ENCODE measurements around the gene PPRC1. TPM values are rescaled to one million over a fixed set of nuclear protein-coding genes. Genes with fewer than 3 reads are reported as not detected.

Gene PPRC1
- 10 to 100 TPM; 61.3 to 74.7 TPM for total RNA-seq

DNA sequence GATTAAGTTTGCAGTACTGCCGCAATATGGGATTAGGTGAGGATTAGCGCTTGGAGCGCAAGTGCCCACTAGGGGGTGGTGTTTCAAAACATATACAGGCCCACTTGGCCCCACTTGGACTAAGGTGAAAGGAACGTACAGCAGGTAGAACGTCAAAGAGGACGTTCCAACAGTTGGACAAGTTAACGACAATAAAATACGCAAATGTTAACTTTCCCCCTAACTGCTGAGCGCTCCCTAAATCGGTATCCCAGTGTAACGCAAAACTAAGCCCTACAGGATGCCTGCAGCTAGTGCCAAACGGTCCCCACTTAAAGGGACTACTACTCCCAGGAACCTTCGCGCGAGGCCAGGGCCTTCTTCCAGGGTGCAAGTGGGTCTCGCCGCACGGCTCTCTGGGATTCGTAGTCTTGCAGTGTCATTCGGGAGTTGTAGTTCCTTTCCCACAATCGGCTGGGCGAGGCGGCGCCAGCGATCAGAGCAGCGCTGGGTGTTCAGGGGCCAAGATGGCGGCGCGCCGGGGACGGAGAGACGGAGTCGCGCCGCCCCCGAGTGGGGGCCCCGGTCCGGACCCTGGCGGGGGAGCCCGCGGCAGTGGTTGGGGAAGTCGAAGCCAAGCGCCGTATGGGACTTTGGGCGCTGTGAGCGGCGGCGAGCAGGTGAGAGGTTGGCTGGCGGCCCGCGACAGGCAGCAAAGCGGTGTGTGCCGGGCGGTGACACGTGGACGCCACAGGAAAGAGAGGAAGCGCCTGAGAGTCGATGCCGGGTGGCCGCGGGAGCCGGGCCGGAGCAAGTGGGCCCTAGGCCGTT is at the start of gene PPRC1:
Gene PPRC1, plus strand, starts transcription at position 478 of the 810 bp plus-strand sequence. Its CDS starts 29 bp downstream, at position 507.
- Mint-ChIP-seq H3K36me3 (ENCODE audit: low read depth) (peaks cover 31% of the 10 kb centered on the region), H3K27ac (peak within 1 kb of the TSS; percentile 94), H3K9me3 (ENCODE audit: low read depth) (no peaks in the 10 kb centered on the region), H3K4me1 (peaks cover 38% of the 10 kb centered on the region), H3K27me3 (no peaks in the 10 kb centered on the region), H3K4me3 (peak within 1 kb of the TSS; percentile 94)
- DNase-seq = peak; percentile 99
- CTCF ChIA-PET = interaction anchor here (0.6 to 2.5 kb wide), 15 partner anchors 11 to 287 kb away, joined by 3 to 22 read pairs (median 4); partner anchors contain the start of genes LDB1 and NOLC1
- intact Hi-C loops (cut with DNase I, micrococcal nuclease) = loop anchor here (1.0 to 5.0 kb wide), 14 partner anchors 12 to 722 kb away; partner anchors contain the start of genes ACTR1A (in 2 of the 2), ARMH3 (in 2 of the 2), GBF1 (in 2 of the 2) and HPS6 (in 2 of the 2)
- POLR2A ChIA-PET = interaction anchor here (0.6 to 1.4 kb wide), 4 partner anchors 11 to 313 kb away, joined by 3 to 4 read pairs (median 3); partner anchors contain the start of gene NOLC1
- ATAC-seq = peak; percentile 96

DNA sequence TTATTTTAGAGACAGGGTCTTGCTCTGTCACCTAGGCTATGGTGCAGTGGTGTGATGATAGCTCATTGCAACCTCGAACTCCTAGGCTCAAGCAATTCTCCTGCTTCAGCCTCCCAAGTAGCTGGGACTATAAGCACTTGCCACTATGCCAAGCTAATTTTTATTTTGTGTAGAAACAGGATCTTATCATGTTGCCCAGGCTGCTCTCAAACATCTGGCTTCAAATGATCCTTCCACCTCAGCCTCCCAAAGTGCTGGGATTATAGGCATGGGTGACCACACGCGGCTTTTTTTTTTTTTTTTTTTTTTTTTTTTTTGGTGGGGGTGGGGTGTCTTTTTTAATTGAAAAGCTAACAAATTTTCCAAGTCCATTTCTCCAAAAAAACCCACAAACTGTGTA is 49.3 kb upstream of the PPRC1 start:
- Mint-ChIP-seq H3K27ac (no peak overlapping the region), H3K36me3 (ENCODE audit: low read depth) (no peaks in the 10 kb centered on the region), H3K4me1 (no peaks in the 10 kb centered on the region), H3K4me3 (no peak overlapping the region), H3K9me3 (ENCODE audit: low read depth) (no peaks in the 10 kb centered on the region), H3K27me3 (no peaks in the 10 kb centered on the region)
- CTCF ChIA-PET = interaction anchor here (0.6 to 1.4 kb wide), 5 partner anchors 10 to 225 kb away, joined by 3 read pairs; no protein-coding TSS in a partner anchor
- POLR2A ChIA-PET = no interaction called here
- DNase-seq (no peak), ATAC-seq (no peak)
- intact Hi-C loops (cut with DNase I, micrococcal nuclease) = no loop called here

GRCh38 chr10:102085336-102085735 is 47.5 kb upstream of the PPRC1 start:
- H3K9me3 Mint-ChIP-seq (ENCODE audit: low read depth) = no peaks in the 10 kb centered on the region
- ChIA-PET CTCF (no interaction called here), POLR2A (no interaction called here)
- intact Hi-C loops (cut with DNase I, micrococcal nuclease) = no loop called here
- H3K27me3 Mint-ChIP-seq = no peaks in the 10 kb centered on the region
- no peaks in the 10 kb centered on the region for H3K36me3 Mint-ChIP-seq (ENCODE audit: low read depth)
- H3K4me1 Mint-ChIP-seq = no peaks in the 10 kb centered on the region
- ATAC-seq = no peak
- DNase-seq = no peak
- H3K4me3 Mint-ChIP-seq = no peak overlapping the region
- no peak overlapping the region for H3K27ac Mint-ChIP-seq

DNA sequence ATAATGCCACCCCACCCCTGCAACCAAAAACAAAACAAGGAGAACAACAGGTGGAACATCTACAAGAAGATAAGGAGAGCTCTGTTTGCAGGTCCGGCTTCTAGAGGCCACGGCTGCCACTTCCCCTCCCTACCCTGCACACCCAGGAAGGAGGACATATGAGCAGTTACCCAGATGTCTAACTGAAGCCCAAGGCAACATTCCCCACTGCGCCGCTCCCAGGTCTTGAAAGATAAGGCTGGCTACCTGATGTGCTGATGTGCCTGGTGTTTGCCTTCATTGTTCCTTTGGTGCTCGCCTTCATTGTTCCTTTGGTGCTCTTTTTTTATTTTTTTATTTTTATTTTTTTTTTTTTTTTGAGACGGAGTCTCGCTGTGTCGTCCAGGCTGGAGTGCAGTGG is 46.6 kb upstream of the PPRC1 start:
- ATAC-seq = no peak
- POLR2A ChIA-PET = interaction anchor here (0.6 to 0.7 kb wide), 2 partner anchors 66 to 608 kb away, joined by 4 read pairs; no protein-coding TSS in a partner anchor
- intact Hi-C loops (cut with DNase I, micrococcal nuclease) = no loop called here
- CTCF ChIA-PET = interaction anchor here (1.0 kb wide), 1 partner anchor 12 kb away, joined by 4 read pairs; no protein-coding TSS in a partner anchor
- Mint-ChIP-seq H3K27ac (no peak overlapping the region), H3K4me3 (no peak overlapping the region), H3K36me3 (ENCODE audit: low read depth) (no peaks in the 10 kb centered on the region), H3K27me3 (no peaks in the 10 kb centered on the region), H3K9me3 (ENCODE audit: low read depth) (no peaks in the 10 kb centered on the region), H3K4me1 (no peaks in the 10 kb centered on the region)
- no peak for DNase-seq

GRCh38 chr10:102090772-102091171 is 42.1 kb upstream of the PPRC1 start:
- ATAC-seq = no peak
- no peaks in the 10 kb centered on the region for H3K9me3 Mint-ChIP-seq (ENCODE audit: low read depth)
- POLR2A ChIA-PET = no interaction called here
- H3K36me3 Mint-ChIP-seq (ENCODE audit: low read depth) = peaks cover 2% of the 10 kb centered on the region
- intact Hi-C loops (cut with DNase I, micrococcal nuclease) = no loop called here
- no peaks in the 10 kb centered on the region for H3K4me1 Mint-ChIP-seq
- CTCF ChIA-PET = no interaction called here
- H3K27me3 Mint-ChIP-seq = no peaks in the 10 kb centered on the region
- no peak overlapping the region for H3K4me3 Mint-ChIP-seq
- no peak for DNase-seq
- H3K27ac Mint-ChIP-seq = no peak overlapping the region

DNA sequence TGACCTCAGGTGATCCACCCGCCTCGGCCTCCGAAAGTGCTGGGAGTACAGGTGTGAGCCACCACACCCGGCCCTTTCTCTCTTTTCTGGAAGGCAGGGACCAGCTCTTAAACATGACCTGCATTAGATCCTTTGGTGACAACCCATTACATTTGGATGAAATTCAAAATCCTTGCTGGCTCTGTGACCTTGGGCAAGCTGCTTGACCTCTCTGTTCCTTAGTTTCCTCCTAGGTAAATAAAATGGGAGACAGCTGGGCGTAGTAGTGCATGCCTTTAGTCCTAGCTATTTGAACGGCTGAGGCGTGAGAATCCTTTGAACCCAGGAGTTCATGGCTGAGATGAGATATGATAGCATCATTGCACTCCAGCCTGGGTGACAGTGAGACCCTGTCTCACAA is 36.4 kb upstream of the PPRC1 start:
- Mint-ChIP-seq H3K4me1 (no peaks in the 10 kb centered on the region), H3K9me3 (ENCODE audit: low read depth) (no peaks in the 10 kb centered on the region), H3K4me3 (no peak overlapping the region), H3K27me3 (no peaks in the 10 kb centered on the region), H3K27ac (no peak overlapping the region), H3K36me3 (ENCODE audit: low read depth) (peaks cover 8% of the 10 kb centered on the region)
- DNase-seq = no peak
- intact Hi-C loops (cut with DNase I, micrococcal nuclease) = no loop called here
- POLR2A ChIA-PET = no interaction called here
- ATAC-seq = no peak
- CTCF ChIA-PET = no interaction called here

DNA sequence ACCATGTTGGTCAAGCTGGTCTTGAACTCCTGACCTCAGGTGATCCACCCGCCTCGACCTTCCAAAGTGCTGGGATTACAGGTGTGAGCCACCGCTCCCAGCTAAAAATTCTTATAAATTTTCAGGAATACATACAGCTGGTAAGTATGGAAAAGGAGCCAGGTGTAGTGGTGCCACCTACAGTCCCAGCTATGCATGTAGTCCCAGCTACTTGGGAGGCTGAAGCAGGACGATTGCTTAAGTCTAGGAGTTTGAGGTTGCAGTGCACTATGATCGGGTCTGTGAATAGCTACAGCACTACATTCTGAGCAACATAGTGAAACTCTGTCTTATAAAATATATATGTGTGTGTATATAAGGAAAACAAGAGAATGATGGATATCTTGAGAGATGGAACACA is 31.7 kb upstream of the PPRC1 start:
- POLR2A ChIA-PET = no interaction called here
- H3K27me3 Mint-ChIP-seq = no peaks in the 10 kb centered on the region
- CTCF ChIA-PET = interaction anchor here (0.6 to 1.3 kb wide), 3 partner anchors 13 to 430 kb away, joined by 3 to 7 read pairs (median 6); no protein-coding TSS in a partner anchor
- DNase-seq = no peak
- no peak overlapping the region for H3K27ac Mint-ChIP-seq
- H3K36me3 Mint-ChIP-seq (ENCODE audit: low read depth) = peaks cover 10% of the 10 kb centered on the region
- H3K4me3 Mint-ChIP-seq = no peak overlapping the region
- intact Hi-C loops (cut with DNase I, micrococcal nuclease) = no loop called here
- H3K4me1 Mint-ChIP-seq = peaks cover 12% of the 10 kb centered on the region
- no peaks in the 10 kb centered on the region for H3K9me3 Mint-ChIP-seq (ENCODE audit: low read depth)
- ATAC-seq = no peak

DNA sequence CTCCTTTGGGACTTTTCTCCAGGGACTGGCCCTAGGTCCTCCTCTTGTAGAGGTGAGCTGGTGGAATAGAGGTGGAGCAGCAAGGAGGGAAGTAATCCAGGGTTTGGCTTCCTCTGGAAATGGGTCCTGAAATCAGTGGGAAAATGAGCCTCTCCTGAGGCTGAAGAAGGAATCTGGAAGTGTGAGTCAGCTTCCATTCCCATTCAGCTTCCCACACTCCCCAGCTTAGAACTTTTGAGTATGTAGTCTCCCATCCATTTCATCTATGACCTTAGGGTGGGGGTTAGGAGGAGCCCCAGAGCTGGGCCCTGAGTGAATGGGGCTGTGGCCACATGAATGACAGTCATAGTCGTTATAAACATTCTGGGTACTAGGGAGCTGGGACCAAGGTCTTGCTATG is 30.4 kb upstream of the PPRC1 start:
- ATAC-seq (no peak), DNase-seq (no peak)
- intact Hi-C loops (cut with DNase I, micrococcal nuclease) = no loop called here
- Mint-ChIP-seq H3K9me3 (ENCODE audit: low read depth) (no peaks in the 10 kb centered on the region), H3K27me3 (no peaks in the 10 kb centered on the region), H3K36me3 (ENCODE audit: low read depth) (peaks cover 15% of the 10 kb centered on the region), H3K4me1 (peaks cover 13% of the 10 kb centered on the region), H3K27ac (no peak overlapping the region), H3K4me3 (no peak overlapping the region)
- POLR2A ChIA-PET = no interaction called here
- CTCF ChIA-PET = interaction anchor here (0.5 to 1.3 kb wide), 6 partner anchors 29 to 1932 kb away, joined by 3 read pairs; no protein-coding TSS in a partner anchor

DNA sequence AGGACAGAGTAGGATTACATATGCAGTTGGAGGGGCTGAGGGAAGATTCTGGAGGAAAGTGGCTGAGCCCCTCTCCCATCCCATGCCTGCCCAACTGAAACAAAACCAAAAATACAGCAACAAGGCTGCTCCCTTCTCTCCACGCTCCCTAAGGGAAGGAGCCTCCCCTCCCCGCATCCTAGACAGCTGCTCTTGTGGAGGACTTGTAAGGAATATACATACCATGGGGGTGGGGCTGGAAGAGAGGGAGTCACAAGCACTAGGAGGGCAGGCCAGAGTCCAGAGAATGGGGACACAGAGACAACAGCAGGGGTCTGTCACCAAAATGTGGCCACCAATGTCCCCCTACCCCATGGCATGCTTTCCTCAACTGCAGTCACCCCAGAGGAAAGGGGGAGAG is 25.8 kb upstream of the PPRC1 start:
- H3K4me3 Mint-ChIP-seq = no peak overlapping the region
- H3K27ac Mint-ChIP-seq = no peak overlapping the region
- no peaks in the 10 kb centered on the region for H3K9me3 Mint-ChIP-seq (ENCODE audit: low read depth)
- ChIA-PET POLR2A (no interaction called here), CTCF (interaction anchor here (0.6 kb wide), 1 partner anchor 406 kb away, joined by 3 read pairs; no protein-coding TSS in a partner anchor)
- peaks cover 44% of the 10 kb centered on the region for H3K36me3 Mint-ChIP-seq (ENCODE audit: low read depth)
- peaks cover 15% of the 10 kb centered on the region for H3K4me1 Mint-ChIP-seq
- H3K27me3 Mint-ChIP-seq = no peaks in the 10 kb centered on the region
- ATAC-seq (no peak), DNase-seq (no peak)
- intact Hi-C loops (cut with DNase I, micrococcal nuclease) = no loop called here

DNA sequence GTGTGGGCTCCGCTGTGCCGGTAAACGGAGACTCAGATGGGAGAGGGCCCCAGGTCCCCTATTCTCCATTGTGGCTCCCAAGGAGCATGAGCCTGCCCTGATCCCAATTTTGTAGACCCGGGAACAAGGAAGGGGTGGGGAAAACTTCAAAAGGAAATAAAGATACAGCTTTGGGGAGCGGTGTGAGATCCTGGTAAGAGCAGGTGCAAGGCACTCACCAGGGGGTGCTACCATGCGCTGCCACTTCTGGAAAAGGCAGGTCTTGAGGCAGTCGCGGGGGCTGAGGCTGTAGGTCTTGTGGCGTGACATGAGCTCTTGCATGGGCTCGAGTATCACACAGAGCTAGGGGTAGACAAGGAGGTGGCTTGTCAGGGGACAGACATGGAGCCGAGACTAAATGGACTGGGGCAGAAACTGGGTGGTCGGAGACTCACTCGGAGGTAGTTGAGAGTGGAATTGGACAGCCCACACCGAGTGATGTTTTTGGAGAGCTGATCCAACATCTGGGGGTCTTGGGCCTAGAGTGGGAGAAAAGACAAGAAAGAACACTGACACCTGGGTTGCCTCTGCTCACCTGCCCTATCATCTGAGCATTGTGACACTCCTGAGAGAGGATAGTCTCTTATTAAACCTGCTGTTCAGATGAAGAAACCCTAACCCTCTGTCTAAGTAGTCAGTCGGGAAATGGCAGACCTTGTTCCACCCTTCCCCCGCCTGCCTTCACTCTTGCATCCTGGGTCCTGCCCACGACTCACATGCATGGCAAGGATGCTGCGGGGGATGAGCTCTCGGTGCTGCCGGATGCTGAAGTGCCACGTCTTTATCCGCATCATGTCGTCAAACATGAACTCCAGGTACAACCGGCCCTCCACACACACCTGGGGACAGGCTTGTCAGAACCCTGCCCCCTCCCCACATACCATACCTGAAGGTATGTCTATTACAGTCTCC is 23.4 kb upstream of the PPRC1 start:
- ChIA-PET CTCF (interaction anchor here (1.0 kb wide), 1 partner anchor 9 kb away, joined by 3 read pairs; no protein-coding TSS in a partner anchor), POLR2A (no interaction called here)
- DNase-seq = no peak
- Mint-ChIP-seq H3K9me3 (ENCODE audit: low read depth) (no peaks in the 10 kb centered on the region), H3K36me3 (ENCODE audit: low read depth) (peaks cover 52% of the 10 kb centered on the region), H3K27ac (no peak overlapping the region), H3K4me3 (no peak overlapping the region), H3K27me3 (no peaks in the 10 kb centered on the region), H3K4me1 (peaks cover 28% of the 10 kb centered on the region)
- intact Hi-C loops (cut with DNase I, micrococcal nuclease) = loop anchor here in 1 of 2 experiments (10.0 kb wide), 1 partner anchor 415 kb away; the partner anchor contains the start of gene FBXW4
- no peak for ATAC-seq

- peaks cover 28% of the 10 kb centered on the region for H3K4me1 Mint-ChIP-seq
- POLR2A ChIA-PET = no interaction called here
- H3K9me3 Mint-ChIP-seq (ENCODE audit: low read depth) = no peaks in the 10 kb centered on the region
- no peak overlapping the region for H3K4me3 Mint-ChIP-seq
- intact Hi-C loops (cut with DNase I, micrococcal nuclease) = loop anchor here in 1 of 2 experiments (10.0 kb wide), 1 partner anchor 416 kb away; the partner anchor contains the start of gene FBXW4
- no peaks in the 10 kb centered on the region for H3K27me3 Mint-ChIP-seq
- peaks cover 49% of the 10 kb centered on the region for H3K36me3 Mint-ChIP-seq (ENCODE audit: low read depth)
- no peak for DNase-seq
- CTCF ChIA-PET = interaction anchor here (1.4 to 1.9 kb wide), 3 partner anchors 19 to 39 kb away, joined by 4 to 10 read pairs (median 5); partner anchors contain the start of gene PPRC1
- H3K27ac Mint-ChIP-seq = no peak overlapping the region
- no peak for ATAC-seq
Observed at GRCh38 chr10:102111276-102111675, 21.6 kb upstream of the PPRC1 start.
